ENCODE results near the gene LUZP1.

Gene LUZP1

GRCh38 chr1:23084880-23085279 is 83.8 kb downstream of the LUZP1 start:
- DNase-seq (ENCODE audit: low spot score) = no peak

- no peak for DNase-seq (ENCODE audit: low spot score)
These were observed 84.8 kb downstream of the LUZP1 start for GRCh38 chr1:23083714-23084480.

GRCh38 chr1:23081376-23081775 is 87.3 kb downstream of the LUZP1 start:
- peak; percentile 58 for DNase-seq (ENCODE audit: low spot score)

- DNase-seq (ENCODE audit: low spot score) = no peak
These were observed 87.8 kb downstream of the LUZP1 start for GRCh38 chr1:23080885-23081284.

GRCh38 chr1:23079025-23079424 is 89.6 kb downstream of the LUZP1 start:
- no peak for DNase-seq (ENCODE audit: low spot score)

- no peak for DNase-seq (ENCODE audit: low spot score)
These were observed 94.6 kb downstream of the LUZP1 start for GRCh38 chr1:23074012-23074411.

- DNase-seq (ENCODE audit: low spot score) = no peak
These were observed 99.0 kb downstream of the LUZP1 start for GRCh38 chr1:23069675-23070074.

GRCh38 chr1:23069149-23069548 is 99.5 kb downstream of the LUZP1 start:
- no peak for DNase-seq (ENCODE audit: low spot score)

GRCh38 chr1:23066075-23066474 is 102.6 kb downstream of the LUZP1 start:
- DNase-seq (ENCODE audit: low spot score) = no peak

- DNase-seq (ENCODE audit: low spot score) = no peak
These were observed 103.3 kb downstream of the LUZP1 start for GRCh38 chr1:23065385-23065784.

- DNase-seq (ENCODE audit: low spot score) = no peak
These were observed 106.4 kb downstream of the LUZP1 start for GRCh38 chr1:23062271-23062670.

GRCh38 chr1:23057301-23057700 is 111.4 kb downstream of the LUZP1 start:
- no peak for DNase-seq (ENCODE audit: low spot score)

- DNase-seq (ENCODE audit: low spot score) = no peak
These were observed 117.3 kb downstream of the LUZP1 start for GRCh38 chr1:23051290-23051909.

GRCh38 chr1:23050201-23050600 is 118.5 kb downstream of the LUZP1 start:
- no peak for DNase-seq (ENCODE audit: low spot score)

GRCh38 chr1:23044035-23044434 is 124.6 kb downstream of the LUZP1 start:
- no peak for DNase-seq (ENCODE audit: low spot score)

- DNase-seq (ENCODE audit: low spot score) = no peak
These were observed 128.1 kb downstream of the LUZP1 start for GRCh38 chr1:23040509-23040908.

- DNase-seq (ENCODE audit: low spot score) = no peak
These were observed 129.3 kb downstream of the LUZP1 start for GRCh38 chr1:23039308-23039826.

GRCh38 chr1:23037081-23037740 is 131.4 kb downstream of the LUZP1 start:
- DNase-seq (ENCODE audit: low spot score) = no peak

- DNase-seq (ENCODE audit: low spot score) = peak; percentile 29
These were observed 132.7 kb downstream of the LUZP1 start for GRCh38 chr1:23035823-23036452.
